SJSA1 (cell line): ENCODE data around the gene CTCF. TPM values are rescaled to one million over a fixed set of nuclear protein-coding genes. Genes with fewer than 3 reads are reported as not detected.

Experiments used
- DNase-seq, 2 experiments: peaks; one replicate each; pipeline ENCODE4 v3.0.0-alpha.2; 2015 to 2020; ENCODE audit warnings: low spot score in 2 of 2, low read depth in 1 of 2
- H3K27ac ChIP-seq: fragments of 250-450 bp; sonication (Bioruptor Pico); 2 replicates; pipeline ENCODE4 v1.5.1; 2020; ENCODE audit warnings: mild to moderate bottlenecking, moderate library complexity
- H3K27me3 ChIP-seq: fragments of 250-450 bp; sonication (Bioruptor Pico); replicated peaks from 2 replicates; pipeline ENCODE4 v1.5.1; 2020; ENCODE audit warnings: mild to moderate bottlenecking, moderate library complexity
- H3K36me3 ChIP-seq: fragments of 250-450 bp; sonication (Bioruptor Pico); 2 replicates; pipeline ENCODE4 v1.5.1; 2020; ENCODE audit warnings: mild to moderate bottlenecking
- H3K4me1 ChIP-seq: fragments of 250-450 bp; sonication (Bioruptor Pico); replicated peaks from 2 replicates; pipeline ENCODE4 v1.6.1; 2021; ENCODE audit warnings: mild to moderate bottlenecking
- H3K4me3 ChIP-seq: fragments of 250-450 bp; sonication (Bioruptor Pico); 2 replicates; pipeline ENCODE4 v1.5.1; 2020; ENCODE audit warnings: mild to moderate bottlenecking
- H3K9me3 ChIP-seq: fragments of 250-450 bp; sonication (Bioruptor Pico); replicated peaks from 2 replicates; pipeline ENCODE4 v1.5.1; 2020; ENCODE audit warnings: mild to moderate bottlenecking
- total RNA-seq: library from RNA; depleted of rRNA; stranded (reverse); fragments of >200 nt; shearing (Covaris generic); gene quantifications from 2 replicates; pipeline ENCODE4 v1.2.3, GENCODE V29; 2014

Gene CTCF
- total RNA-seq, 1 experiment from 2014 or later: 39.1 TPM

DNA sequence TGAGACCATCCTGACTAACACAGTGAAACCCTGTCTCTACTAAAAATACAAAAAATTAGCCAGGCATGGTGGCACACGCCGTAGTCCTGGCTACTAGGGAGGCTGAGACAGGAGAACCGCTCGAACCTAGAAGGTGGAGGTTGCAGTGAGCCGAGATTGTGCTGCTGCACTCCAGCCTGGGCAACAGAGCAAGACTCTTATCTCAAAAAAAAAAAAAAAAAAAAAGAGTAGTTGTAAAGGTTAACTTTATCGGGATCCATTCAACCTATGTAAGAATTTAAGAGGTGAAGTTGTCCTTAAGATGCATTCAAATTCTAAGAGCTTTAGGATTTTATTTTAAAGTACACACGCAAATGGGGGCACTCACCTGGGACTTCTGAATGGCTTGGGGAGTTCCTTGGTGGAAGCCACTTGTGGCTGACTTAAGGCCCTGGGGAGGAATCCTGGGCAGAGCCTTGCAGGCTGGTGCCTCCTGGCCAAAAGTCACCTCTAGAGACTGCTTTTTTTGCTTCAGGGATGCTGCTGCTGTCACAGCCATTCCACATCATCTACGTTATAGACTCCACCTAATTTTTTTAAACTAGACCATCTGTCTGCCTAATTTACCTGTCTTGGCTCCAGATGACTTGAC lies 3.3 kb downstream of the CTCF start:
- H3K36me3 ChIP-seq: peaks cover 15% of the 10 kb centered on the region
- no peaks in the 10 kb centered on the region for H3K27me3 ChIP-seq
- H3K9me3 ChIP-seq: no peaks in the 10 kb centered on the region
- H3K27ac ChIP-seq: no peak overlapping the region
- no peak for DNase-seq
- H3K4me1 ChIP-seq: peaks cover 33% of the 10 kb centered on the region
- no peak overlapping the region for H3K4me3 ChIP-seq

DNA sequence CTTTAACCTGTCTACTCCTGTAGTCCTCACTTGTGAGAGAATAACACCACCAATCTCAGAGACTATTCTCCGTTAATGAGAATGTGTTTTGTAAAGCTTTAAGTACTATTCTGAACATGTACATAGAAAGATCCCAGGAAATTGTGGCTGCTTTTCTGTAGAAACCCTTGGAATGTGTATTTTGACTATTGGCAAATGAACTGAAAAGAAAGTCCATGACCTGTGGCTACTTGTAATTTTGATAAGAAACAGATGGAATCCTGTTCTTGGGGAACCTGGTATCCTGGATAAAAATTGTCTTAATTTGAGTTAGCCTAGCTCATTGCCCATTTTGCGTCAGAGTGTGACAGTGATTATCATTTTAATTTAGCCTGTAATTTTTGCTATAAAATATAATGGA lies 9.1 kb downstream of the CTCF start:
- H3K9me3 ChIP-seq: no peaks in the 10 kb centered on the region
- peak overlapping the region; percentile 63 for H3K27ac ChIP-seq
- H3K4me3 ChIP-seq: no peak overlapping the region
- H3K4me1 ChIP-seq: peaks cover 24% of the 10 kb centered on the region
- peak in 1 of 2 experiments; percentile 22 for DNase-seq
- H3K36me3 ChIP-seq: peaks cover 42% of the 10 kb centered on the region
- H3K27me3 ChIP-seq: no peaks in the 10 kb centered on the region

DNA sequence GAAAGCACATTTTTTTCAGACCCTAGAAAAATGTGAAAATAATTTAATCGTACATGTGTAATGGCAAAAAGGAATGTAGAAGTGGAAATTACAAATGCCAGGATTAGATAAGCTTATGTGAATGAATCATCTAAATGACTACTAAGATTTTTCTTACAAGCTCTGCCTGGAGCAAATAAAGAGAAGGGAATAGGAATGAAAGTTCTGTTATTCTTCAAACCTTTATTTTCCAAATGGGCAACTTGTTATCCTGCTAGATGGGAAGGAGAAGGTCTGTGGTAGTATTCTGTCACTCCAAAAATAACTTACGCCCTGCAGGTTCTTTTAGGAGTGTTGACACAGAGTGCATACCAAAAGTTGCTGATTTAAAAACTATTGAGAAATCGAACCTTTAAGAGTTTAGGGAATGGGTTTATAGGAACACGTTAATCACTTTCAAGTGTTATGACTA lies 9.7 kb downstream of the CTCF start:
- H3K27ac ChIP-seq: peak overlapping the region; percentile 63
- peak in 1 of 2 experiments; percentile 35 for DNase-seq
- H3K4me1 ChIP-seq: peaks cover 19% of the 10 kb centered on the region
- H3K27me3 ChIP-seq: no peaks in the 10 kb centered on the region
- no peak overlapping the region for H3K4me3 ChIP-seq
- H3K36me3 ChIP-seq: peaks cover 42% of the 10 kb centered on the region
- no peaks in the 10 kb centered on the region for H3K9me3 ChIP-seq

DNA sequence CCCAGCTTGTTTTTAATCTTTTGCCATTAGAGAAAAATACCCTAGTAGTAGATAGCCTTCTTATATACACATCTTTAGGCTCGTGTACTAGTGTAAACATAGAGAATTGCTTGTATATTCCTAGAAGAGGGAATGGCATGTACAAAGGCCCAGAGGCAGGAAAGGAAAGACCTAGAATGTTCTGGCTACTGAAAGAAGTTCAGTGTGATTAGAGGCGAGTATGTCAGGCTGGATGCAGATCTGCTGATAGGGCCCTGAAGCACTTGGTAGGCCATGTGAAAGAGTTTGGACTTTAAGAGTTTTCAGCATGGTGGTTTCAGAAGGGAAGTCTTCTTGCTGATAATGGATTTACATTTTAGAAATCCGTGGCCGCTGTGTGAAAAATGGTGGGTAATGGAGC lies 17.4 kb downstream of the CTCF start:
- H3K9me3 ChIP-seq: no peaks in the 10 kb centered on the region
- H3K4me1 ChIP-seq: no peaks in the 10 kb centered on the region
- no peak for DNase-seq
- H3K27me3 ChIP-seq: no peaks in the 10 kb centered on the region
- no peak overlapping the region for H3K4me3 ChIP-seq
- no peak overlapping the region for H3K27ac ChIP-seq
- H3K36me3 ChIP-seq: peaks cover 31% of the 10 kb centered on the region

DNA sequence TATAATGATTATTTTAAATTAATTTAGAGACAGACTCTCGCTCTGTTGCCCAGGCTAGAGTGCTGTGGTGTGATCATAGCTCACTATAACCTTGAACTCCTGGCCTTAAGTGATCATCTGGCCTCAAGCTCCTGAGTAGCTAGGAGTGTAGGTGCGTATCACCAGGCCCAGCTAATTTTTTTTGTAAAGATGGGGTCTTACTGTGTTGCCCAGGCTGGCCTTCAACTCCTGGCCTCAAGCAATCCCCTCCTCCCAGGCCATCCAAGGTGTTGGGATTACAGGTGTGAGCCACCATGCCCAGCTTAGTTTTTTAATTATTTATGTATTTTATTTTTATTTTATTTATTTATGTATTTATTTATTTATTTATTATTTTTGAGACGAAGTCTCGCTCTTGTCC lies 17.9 kb downstream of the CTCF start:
- Histone ChIP-seq H3K36me3 (peaks cover 25% of the 10 kb centered on the region), H3K27ac (no peak overlapping the region), H3K9me3 (no peaks in the 10 kb centered on the region), H3K4me3 (no peak overlapping the region), H3K4me1 (no peaks in the 10 kb centered on the region), H3K27me3 (no peaks in the 10 kb centered on the region)
- DNase-seq: no peak

DNA sequence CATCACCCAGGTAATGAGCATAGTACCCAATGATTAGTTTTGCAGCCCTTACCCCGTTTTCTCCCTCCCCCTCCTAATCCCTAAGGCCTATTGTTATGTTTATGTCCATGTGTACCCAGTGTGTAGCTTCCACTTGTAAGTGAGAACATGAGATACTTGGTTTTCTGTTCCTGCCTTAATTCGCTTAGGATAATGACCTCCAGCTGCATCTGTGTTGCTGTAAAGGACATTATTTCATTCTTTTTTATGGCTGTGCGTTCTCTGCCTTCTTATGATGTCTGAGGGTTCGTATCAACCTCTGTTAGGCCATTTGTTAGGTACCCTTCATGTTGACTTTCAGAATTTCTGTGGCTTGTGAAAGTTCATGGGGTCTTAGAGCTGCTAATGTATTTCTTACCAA lies 31.0 kb downstream of the CTCF start:
- H3K27ac ChIP-seq: no peak overlapping the region

DNA sequence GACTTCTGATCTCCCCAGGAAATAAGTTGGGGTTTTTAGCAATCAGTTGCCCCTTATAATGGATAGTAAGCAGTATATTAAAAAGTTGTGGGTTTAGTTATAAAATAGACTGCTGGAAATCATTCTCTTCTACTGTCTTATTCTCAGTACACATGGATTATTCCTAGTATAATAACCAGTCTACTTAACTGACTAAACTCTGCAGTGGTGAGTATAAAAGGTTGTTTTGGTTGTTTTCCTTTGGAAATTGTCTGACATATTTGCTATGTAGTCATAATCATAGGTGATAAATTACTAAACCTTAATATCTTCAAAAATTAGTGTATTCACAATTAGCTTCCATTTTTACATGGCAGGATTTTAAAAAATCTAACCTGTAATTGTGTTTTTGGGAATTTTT lies 31.4 kb downstream of the CTCF start:
- Histone ChIP-seq H3K27ac (no peak overlapping the region), H3K9me3 (no peaks in the 10 kb centered on the region)

More for the DNA sequence above, 31.0 kb downstream of the CTCF start:
- no peaks in the 10 kb centered on the region for H3K9me3 ChIP-seq
- H3K4me3 ChIP-seq: no peak overlapping the region
- H3K36me3 ChIP-seq: peaks cover 13% of the 10 kb centered on the region; the same call in 1 of the 2 replicates
- no peaks in the 10 kb centered on the region for H3K27me3 ChIP-seq
- H3K4me1 ChIP-seq: no peaks in the 10 kb centered on the region
- no peak for DNase-seq

DNA sequence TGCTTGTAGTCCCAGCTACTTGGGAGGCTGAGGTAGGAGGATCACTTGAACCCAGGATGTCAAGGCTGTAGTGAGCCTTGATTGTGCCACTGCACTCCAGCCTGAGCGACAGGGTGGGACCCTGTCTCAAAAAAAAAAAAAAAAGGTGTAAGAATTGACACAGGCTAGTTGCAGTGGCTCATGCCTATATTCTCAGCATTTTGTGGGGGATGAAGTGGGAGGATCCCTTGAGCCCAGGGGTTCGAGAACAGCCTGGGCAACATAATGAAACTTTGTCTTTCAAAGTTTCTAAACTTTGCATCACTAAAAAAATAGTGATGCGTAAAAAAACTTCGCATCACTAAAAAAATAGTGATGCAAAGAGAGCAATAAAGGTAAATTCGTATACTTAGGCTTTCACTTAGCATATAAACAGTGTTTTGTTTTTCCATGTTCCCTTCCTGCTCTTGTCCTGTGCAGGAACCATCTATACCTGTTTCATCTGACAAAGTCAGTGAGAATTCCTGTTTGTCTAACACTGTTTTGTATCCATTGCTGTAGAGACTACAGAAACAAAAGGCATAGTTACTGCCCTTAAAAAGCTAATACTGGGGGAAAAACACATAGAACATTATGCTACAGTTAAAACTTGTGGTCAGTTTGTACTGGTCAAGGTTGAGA lies 32.1 kb downstream of the CTCF start:
- H3K4me3 ChIP-seq: no peak overlapping the region
- peaks cover 13% of the 10 kb centered on the region; the same call in 1 of the 2 replicates for H3K36me3 ChIP-seq
- DNase-seq: no peak
- no peak overlapping the region for H3K27ac ChIP-seq
- no peaks in the 10 kb centered on the region for H3K9me3 ChIP-seq
- no peaks in the 10 kb centered on the region for H3K4me1 ChIP-seq
- no peaks in the 10 kb centered on the region for H3K27me3 ChIP-seq

More for the DNA sequence above, 31.4 kb downstream of the CTCF start:
- Histone ChIP-seq H3K4me1 (no peaks in the 10 kb centered on the region), H3K27me3 (no peaks in the 10 kb centered on the region), H3K36me3 (peaks cover 13% of the 10 kb centered on the region; the same call in 1 of the 2 replicates), H3K4me3 (no peak overlapping the region)
- no peak for DNase-seq

DNA sequence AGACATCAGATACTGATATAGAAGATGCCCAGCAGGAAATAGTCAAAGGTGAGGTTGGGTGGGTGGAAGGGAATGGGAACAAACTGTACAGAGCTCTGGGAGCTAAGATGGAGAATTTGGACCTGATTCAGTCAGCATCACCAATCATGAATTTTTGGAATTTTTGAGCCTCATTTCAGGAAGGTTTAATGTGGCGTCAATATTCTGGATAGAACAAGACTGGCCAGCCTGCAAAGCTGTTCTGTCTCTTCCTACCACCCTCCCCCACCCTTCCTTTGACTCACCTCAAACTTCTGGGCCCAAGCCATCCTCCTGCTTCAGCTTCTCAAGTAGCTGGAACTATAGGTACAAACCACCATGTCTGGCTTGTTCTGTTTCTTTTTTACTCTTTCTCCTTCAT lies 32.6 kb downstream of the CTCF start:
- Histone ChIP-seq H3K4me3 (no peak overlapping the region), H3K36me3 (peaks cover 13% of the 10 kb centered on the region; the same call in 1 of the 2 replicates), H3K27ac (no peak overlapping the region), H3K9me3 (no peaks in the 10 kb centered on the region), H3K27me3 (no peaks in the 10 kb centered on the region), H3K4me1 (no peaks in the 10 kb centered on the region)
- DNase-seq: no peak

DNA sequence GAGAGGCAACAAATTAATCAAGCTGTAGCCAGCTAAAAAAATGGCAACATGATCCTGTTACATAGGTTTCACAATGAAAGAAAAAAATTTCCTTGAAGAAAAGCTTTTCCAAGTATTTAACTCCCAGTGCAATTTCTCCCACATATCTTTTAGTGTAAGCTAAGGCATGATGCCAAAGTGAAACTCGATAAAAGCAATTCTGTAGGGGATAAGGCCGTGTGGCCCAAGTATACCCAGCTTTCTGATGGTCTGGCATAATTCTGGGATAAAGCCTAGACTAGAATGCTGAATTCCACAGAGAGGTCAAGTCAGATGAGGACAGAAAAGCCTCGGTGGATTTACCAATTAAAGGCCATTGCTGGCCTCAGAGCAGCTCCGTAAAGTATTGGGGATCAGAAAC lies 36.2 kb downstream of the CTCF start:
- H3K4me1 ChIP-seq: no peaks in the 10 kb centered on the region
- no peak overlapping the region for H3K27ac ChIP-seq
- no peak for DNase-seq
- no peak overlapping the region for H3K4me3 ChIP-seq
- H3K36me3 ChIP-seq: peaks cover 2% of the 10 kb centered on the region; the same call in 1 of the 2 replicates
- H3K9me3 ChIP-seq: no peaks in the 10 kb centered on the region
- no peaks in the 10 kb centered on the region for H3K27me3 ChIP-seq

DNA sequence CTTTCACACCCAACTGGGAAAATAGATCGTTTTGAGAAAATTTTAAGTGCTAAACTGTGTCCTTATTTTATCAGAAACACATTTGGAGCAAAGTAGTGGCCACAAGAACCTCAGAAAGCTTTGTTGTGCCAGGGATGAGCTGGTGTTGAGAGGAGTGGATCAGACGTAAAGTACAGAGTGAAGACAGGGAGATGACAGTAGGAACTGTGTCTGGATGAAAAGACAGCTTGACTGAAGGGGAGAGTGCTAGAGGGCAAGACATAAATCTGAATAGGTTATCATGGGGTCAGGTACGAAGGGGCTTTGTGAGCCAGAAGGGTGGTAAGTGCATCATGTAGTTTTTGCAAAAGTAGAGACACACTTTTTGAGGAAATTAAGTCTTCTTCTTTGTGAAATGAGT lies 43.3 kb downstream of the CTCF start:
- DNase-seq: no peak
- Histone ChIP-seq H3K4me3 (no peak overlapping the region), H3K36me3 (peaks cover 9% of the 10 kb centered on the region), H3K27me3 (no peaks in the 10 kb centered on the region), H3K9me3 (no peaks in the 10 kb centered on the region), H3K27ac (no peak overlapping the region), H3K4me1 (no peaks in the 10 kb centered on the region)

DNA sequence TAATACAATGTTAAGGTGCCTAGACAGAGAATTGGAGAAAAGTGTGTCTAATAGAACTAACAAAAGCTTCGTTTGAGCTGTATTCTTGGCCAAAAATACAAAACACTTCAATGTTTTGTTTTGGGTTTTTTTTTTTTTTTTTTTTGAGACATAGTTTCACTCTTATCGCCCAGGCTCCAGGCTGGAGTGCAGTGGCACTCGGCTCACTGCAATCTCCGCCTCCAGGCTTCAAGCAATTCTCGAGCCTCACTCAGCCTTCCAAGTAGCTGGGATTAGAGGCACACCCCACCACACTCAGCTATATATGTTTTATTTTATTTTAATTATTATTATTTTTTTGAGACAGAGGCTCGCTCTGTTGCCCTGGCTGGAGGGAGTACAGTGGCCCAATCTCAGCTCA lies 44.3 kb downstream of the CTCF start:
- H3K9me3 ChIP-seq: no peaks in the 10 kb centered on the region
- H3K4me1 ChIP-seq: no peaks in the 10 kb centered on the region
- DNase-seq: no peak
- H3K4me3 ChIP-seq: no peak overlapping the region
- H3K36me3 ChIP-seq: peaks cover 19% of the 10 kb centered on the region
- no peak overlapping the region for H3K27ac ChIP-seq
- no peaks in the 10 kb centered on the region for H3K27me3 ChIP-seq

DNA sequence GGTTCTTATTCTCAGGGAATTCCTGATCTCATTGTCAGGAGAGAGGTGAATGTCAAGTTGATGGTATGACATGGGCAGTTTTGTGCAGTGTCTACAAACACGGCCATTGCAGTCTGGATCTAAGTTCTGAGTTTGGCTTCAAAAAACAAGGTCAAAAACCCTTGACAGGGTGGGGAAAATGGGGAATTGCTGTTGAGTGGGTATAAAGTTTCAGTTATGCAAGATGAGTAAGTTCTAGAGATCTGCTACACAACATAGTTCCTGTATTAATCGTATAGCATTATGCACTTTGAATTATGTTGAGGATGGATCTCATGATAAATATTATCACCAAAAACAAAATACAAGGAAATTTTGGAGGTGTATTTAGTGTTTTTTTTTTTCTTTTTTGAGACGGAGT lies 46.0 kb downstream of the CTCF start:
- Histone ChIP-seq H3K27ac (no peak overlapping the region), H3K4me3 (no peak overlapping the region), H3K9me3 (no peaks in the 10 kb centered on the region), H3K27me3 (no peaks in the 10 kb centered on the region), H3K4me1 (no peaks in the 10 kb centered on the region), H3K36me3 (peaks cover 35% of the 10 kb centered on the region)
- DNase-seq: no peak

DNA sequence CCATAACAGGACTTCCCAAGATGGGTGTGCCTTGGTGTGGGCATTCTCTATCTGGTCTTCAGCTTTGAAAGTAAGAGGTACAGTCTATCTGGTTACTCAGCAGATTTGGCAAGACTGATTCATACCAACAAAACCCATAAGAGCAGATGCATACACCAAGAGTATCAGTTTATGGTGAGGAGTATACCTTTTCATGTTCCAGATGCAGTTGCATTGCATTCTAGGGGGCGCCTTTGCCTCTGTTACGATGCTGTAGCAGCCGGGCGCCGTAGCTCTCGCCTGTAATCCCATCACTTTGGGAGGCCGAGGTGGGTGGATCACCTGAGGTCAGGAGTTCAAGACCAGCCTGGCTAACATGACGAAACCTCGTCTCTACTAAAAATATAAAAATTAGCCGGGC lies 51.5 kb downstream of the CTCF start:
- Histone ChIP-seq H3K4me1 (no peaks in the 10 kb centered on the region), H3K36me3 (peaks cover 74% of the 10 kb centered on the region), H3K9me3 (no peaks in the 10 kb centered on the region), H3K27ac (no peak overlapping the region), H3K4me3 (no peak overlapping the region), H3K27me3 (no peaks in the 10 kb centered on the region)
- no peak for DNase-seq
